Measurements from ENCODE around the gene CDKAL1. TPM values are rescaled to one million over a fixed set of nuclear protein-coding genes. Genes with fewer than 3 reads are reported as not detected.

Gene CDKAL1
- total and polyA plus RNA-seq, 2 donors from 2014 or later, result 4.6 to 20.2 TPM

- H3K36me3 ChIP-seq (ENCODE audit: control insufficient read depth in 2 of 3, insufficient read depth in 3 of 3, low read length in 3 of 3), result no peaks in the 10 kb centered on the region
- TF ChIP-seq CTCF (IDR thresholded peaks at IDR 0.05; ENCODE audit: borderline replicate concordance, extremely low read depth, insufficient read depth), result no peak
- no peak overlapping the region for H3K4me3 ChIP-seq (ENCODE audit: low read length in 3 of 3)
- H3K27me3 ChIP-seq (ENCODE audit: control insufficient read depth, insufficient read depth, low read length), result no peaks in the 10 kb centered on the region
- H3K9ac ChIP-seq (ENCODE audit: low read length in 3 of 3), result no peak overlapping the region
- intact Hi-C loops (cut with DNase I), result no loop called here
- no peak overlapping the region for H3K27ac ChIP-seq (ENCODE audit: low read depth in 2 of 2, low read length in 2 of 2)
- DNase-seq, result no peak
- H3K9me3 ChIP-seq (ENCODE audit: control insufficient read depth in 2 of 3, insufficient read depth in 1 of 3, low read length in 3 of 3), result no peaks in the 10 kb centered on the region
- no peaks in the 10 kb centered on the region for H3K4me1 ChIP-seq (ENCODE audit: control insufficient read depth in 2 of 3, insufficient read depth in 2 of 3, low read depth in 1 of 3, low read length in 3 of 3)
- no peak for FAIRE-seq
These were observed 322.5 kb downstream of the CDKAL1 start for GRCh38 chr6:20856681-20857288.

GRCh38 chr6:20861481-20861880 lies 327.2 kb downstream of the CDKAL1 start:
- FAIRE-seq, result no peak

GRCh38 chr6:20866036-20866435 lies 331.8 kb downstream of the CDKAL1 start:
- intact Hi-C loops (cut with DNase I), result no loop called here

More at GRCh38 chr6:20861481-20861880, 327.2 kb downstream of the CDKAL1 start:
- Histone ChIP-seq H3K27ac (ENCODE audit: low read depth in 2 of 2, low read length in 2 of 2) (no peak overlapping the region), H3K4me3 (ENCODE audit: low read length in 3 of 3) (no peak overlapping the region), H3K9me3 (ENCODE audit: control insufficient read depth in 2 of 3, insufficient read depth in 1 of 3, low read length in 3 of 3) (no peaks in the 10 kb centered on the region), H3K9ac (ENCODE audit: low read length in 3 of 3) (no peak overlapping the region), H3K36me3 (ENCODE audit: control insufficient read depth in 2 of 3, insufficient read depth in 3 of 3, low read length in 3 of 3) (no peaks in the 10 kb centered on the region), H3K4me1 (ENCODE audit: control insufficient read depth in 2 of 3, insufficient read depth in 2 of 3, low read depth in 1 of 3, low read length in 3 of 3) (no peaks in the 10 kb centered on the region), H3K27me3 (ENCODE audit: control insufficient read depth, insufficient read depth, low read length) (no peaks in the 10 kb centered on the region)
- TF ChIP-seq CTCF (IDR thresholded peaks at IDR 0.05; ENCODE audit: borderline replicate concordance, extremely low read depth, insufficient read depth), result no peak
- DNase-seq, result no peak
- intact Hi-C loops (cut with DNase I), result no loop called here

More at GRCh38 chr6:20866036-20866435, 331.8 kb downstream of the CDKAL1 start:
- H3K27me3 ChIP-seq (ENCODE audit: control insufficient read depth, insufficient read depth, low read length), result no peaks in the 10 kb centered on the region
- TF ChIP-seq CTCF (IDR thresholded peaks at IDR 0.05; ENCODE audit: borderline replicate concordance, extremely low read depth, insufficient read depth), result no peak
- no peaks in the 10 kb centered on the region for H3K9me3 ChIP-seq (ENCODE audit: control insufficient read depth in 2 of 3, insufficient read depth in 1 of 3, low read length in 3 of 3)
- no peaks in the 10 kb centered on the region for H3K36me3 ChIP-seq (ENCODE audit: control insufficient read depth in 2 of 3, insufficient read depth in 3 of 3, low read length in 3 of 3)
- H3K4me3 ChIP-seq (ENCODE audit: low read length in 3 of 3), result no peak overlapping the region
- H3K27ac ChIP-seq (ENCODE audit: low read depth in 2 of 2, low read length in 2 of 2), result no peak overlapping the region
- DNase-seq (no peak), FAIRE-seq (no peak)
- no peak overlapping the region for H3K9ac ChIP-seq (ENCODE audit: low read length in 3 of 3)
- no peaks in the 10 kb centered on the region for H3K4me1 ChIP-seq (ENCODE audit: control insufficient read depth in 2 of 3, insufficient read depth in 2 of 3, low read depth in 1 of 3, low read length in 3 of 3)

Data from kidney (tissue), 14 donors.